NCI-H146 treated with DMSO at 0.1 percent for 48 hours (cell line): ENCODE results near the gene PCYOX1L.

ENCODE experiments used
- DNase-seq: peaks from one replicate; lab custom pipeline; 2025; ENCODE audit not compliant: unreplicated experiment; lab: John Stamatoyannopoulos, UW

PCYOX1L gene

GRCh38 chr5:149367249-149367971 lies 9.6 kb downstream of the PCYOX1L start:
- DNase-seq: peak; percentile 44

- no peak for DNase-seq
Observed at GRCh38 chr5:149367972-149368645, 10.3 kb downstream of the PCYOX1L start.

- no peak for DNase-seq
Observed at GRCh38 chr5:149370878-149371277, 13.0 kb downstream of the PCYOX1L start.

- DNase-seq: peak; percentile 34
Observed at GRCh38 chr5:149371296-149371962, 13.6 kb downstream of the PCYOX1L start.

- no peak for DNase-seq
Observed at GRCh38 chr5:149372076-149372795, 14.4 kb downstream of the PCYOX1L start.

- no peak for DNase-seq
Observed at GRCh38 chr5:149372932-149373331, 15.1 kb downstream of the PCYOX1L start.

DNA sequence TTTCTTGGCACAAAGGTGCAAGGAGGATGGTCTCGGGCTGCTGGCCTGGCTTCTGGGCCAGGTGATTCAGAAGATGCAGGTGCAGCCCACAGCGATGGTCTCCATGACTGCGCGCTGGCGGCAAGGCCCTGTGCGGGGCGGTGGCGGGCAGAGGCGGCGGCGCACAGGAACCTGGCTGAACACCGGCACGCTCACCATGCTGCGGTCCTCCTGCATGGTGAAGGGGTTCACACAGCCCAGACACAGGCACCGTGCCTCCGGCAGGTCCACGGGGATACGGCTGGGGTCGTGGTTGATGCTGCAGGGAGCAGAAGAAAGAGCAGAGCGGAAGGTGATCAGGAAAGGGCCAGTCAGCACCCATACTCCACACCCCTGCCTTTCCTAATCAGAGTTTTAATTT lies 16.5 kb downstream of the PCYOX1L start:
- no peak for DNase-seq

- no peak for DNase-seq
Observed at GRCh38 chr5:149374801-149375200, 17.0 kb downstream of the PCYOX1L start.

DNA sequence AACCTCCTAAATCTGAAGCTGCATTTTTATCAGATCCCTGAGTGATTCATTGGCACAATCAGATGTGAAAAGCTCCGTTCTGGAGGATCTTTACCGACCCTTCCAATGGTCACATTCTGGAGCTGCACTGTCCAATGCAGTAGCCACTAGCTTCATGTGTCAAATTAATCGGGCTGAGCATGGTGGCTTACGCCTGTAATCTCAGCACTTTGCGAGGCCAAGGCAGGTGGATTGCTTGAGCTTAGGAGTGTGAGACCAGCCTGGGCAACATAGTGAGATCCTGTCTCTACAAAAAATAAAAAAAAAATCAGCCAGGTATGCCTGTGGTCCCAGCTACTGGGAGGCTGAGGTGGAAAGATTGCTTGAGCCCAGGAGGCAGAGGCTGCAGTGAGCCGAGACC lies 17.6 kb downstream of the PCYOX1L start:
- DNase-seq: no peak

DNA sequence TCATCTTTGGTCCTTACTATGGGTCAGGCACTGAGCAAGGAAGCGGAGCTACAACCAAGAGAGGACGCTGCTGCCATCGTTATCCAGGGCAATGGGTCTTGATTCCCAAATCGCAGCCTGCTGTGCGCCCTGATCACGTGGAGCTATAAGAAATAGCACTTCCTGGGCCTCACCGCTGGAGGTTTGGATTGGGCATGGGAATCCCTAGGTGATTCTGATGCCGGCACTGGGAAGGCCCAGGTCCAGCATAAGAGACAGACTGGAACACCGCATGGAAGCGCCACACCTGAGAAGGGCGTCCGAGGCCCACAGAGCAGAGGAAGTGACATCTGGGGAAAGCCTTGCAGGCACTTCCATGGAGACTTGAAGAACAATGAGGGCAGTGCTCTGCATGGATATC lies 18.3 kb downstream of the PCYOX1L start:
- no peak for DNase-seq

DNA sequence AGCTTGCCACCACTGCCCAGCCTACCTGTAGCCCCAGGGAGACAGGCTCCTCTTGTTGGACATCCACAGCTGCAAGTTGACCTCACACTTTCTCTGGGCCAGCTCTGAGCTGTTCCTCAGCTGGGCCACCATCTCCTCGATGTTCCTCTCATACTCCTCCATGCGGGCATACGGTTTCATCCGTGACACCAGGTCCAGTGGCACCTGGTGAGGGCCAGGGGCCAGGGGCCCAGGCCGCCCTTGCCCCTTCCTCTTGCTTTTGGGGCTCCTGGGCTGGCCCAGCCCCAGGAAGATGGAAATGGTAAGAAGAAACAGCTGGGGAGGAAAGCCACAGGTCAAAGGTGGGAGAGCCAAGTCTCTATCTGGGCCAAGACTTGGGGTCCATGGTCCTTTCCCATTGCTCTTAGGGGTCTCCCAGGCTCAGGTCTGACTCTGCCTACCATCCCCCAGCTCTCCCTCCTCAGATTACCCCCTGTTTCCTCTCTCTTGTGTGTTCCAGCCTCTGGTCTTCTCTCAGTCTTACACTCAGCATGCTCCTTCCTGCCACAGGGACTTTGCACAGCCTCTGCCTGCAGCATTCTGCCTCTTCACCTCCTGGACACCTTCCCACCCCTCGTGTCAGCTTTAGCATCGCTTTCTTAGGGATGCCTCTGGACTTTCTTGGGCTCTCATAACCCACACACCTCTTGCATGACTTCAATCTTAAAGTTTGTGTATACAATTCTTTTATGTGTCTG lies 19.0 kb downstream of the PCYOX1L start:
- no peak for DNase-seq

DNA sequence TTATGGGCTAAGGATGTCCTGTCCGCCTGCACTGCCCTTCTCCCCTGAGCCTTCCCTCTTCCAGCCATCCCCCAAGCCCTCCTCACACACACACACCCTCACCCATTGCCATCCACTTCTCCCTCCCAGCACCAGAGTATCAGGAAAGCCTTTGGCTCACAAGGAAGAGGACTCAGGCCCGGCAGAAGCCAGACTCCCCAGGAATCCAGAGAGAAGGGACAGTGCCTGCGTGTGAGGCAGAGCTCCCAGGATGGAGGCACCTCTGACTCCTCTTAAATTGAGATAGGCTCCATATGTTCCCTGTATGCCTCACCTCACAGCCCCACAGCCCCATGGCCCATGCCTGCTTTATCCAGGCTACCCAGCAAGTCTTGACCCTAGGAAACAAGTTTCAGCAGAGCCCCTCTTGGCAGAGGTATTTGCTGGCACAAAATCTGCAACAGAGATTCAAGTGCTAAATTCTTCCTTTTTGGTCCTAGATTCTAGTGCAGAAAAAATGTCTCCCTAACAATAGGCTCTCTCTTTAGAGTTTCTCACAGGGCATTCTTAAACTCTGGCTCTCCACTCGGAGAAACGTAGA lies 20.5 kb downstream of the PCYOX1L start:
- no peak for DNase-seq

DNA sequence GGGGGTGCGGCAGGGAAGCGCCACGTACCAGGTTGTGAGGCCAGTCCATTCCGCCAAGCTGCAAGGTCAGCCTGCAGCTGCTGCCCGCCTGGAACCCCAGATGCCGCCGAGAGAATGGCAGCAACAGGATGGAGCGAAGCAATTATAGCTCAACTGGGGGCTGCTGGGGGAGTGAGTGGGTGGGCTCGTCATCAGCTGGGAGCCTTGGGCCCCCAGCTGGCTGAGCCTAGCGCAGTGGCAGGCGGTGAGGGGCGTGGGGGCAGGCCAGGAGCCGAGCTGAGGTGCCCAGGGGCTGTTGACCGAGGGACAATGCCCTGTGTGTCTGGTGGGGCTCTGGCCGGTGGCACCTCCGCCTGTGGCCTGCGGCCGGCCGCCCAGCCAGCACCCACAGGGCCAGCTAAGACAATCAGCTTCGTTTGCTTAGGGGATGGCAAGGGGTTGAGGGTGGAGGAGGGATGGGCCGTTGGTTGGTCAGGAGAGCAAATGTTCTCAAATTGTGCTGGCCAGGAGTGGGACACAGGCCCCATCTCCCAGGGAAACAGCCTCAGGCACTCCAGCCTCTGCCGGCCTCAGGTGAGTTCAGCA lies 21.4 kb downstream of the PCYOX1L start, which contains the start of gene IL17B:
Gene IL17B, minus strand, starts transcription at position 116 of the 585 bp plus-strand sequence. Its CDS starts 67 bp downstream, at position 49.
- no peak for DNase-seq

GRCh38 chr5:149379818-149380374 lies 22.1 kb downstream of the PCYOX1L start:
- no peak for DNase-seq

DNA sequence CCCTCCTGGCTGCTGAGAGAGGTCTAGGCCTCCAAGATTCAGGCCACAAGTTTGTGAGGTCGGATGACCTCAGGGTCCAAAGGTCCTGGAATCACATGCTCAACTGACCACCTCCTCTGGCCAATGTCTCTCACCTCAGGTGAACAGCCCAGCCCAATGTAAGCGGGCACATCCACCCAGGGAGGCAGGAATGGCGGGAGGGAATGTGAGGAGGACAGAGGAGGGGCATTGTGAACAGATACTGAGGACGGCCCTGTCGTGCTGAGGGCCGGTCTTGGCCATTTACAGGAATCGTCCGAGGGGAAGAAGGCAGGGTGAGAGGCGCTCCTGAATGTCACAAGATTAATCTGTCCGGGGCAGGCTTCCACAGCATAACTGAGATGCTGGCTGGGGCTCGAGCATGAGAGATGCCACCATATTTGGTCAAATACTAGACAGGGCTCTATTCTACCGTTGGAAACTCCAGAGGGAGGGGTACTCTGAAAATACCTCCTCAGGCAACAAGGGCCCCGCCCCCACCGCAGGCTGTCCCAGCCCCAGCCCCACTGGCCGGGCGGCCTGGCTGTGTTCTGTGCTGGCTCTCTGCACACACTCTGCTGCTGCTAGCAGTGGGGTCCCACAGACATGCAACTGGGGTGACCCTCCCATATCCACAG lies 22.7 kb downstream of the PCYOX1L start:
- no peak for DNase-seq

DNA sequence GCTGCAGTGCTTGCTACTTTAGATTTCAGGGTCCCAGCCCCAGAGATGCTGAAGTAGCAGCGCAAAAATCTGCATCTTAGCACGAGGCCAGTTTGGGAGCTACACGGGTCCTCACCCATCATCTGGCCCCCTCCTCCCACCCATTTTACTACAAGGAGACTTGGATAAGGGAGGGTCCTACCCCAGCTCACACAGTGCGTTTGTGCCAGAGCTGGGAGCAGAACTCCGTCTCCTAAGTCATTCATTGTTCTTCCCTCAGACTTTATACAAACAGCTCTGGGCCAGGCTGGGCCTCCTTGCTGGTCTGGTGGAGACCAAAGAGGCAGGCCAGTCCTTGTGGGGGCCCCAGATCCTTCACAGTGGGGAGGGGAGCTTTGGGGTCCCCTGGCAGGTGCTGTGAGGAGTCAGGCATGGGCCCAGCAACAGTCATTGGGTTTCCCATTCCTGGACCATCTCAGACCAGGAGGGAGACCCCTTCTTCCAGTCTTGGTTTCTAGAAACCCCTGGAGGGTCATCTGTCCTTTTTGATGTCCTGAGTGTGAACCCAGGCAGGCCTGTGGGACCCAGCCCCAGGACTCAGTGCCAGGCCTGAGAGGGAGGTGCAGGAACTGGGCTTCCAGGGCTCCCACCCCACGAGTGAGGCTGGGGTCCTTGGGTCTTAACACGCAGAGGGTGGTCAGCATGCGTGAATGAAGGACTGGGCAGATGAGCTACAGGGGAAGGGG lies 23.6 kb downstream of the PCYOX1L start:
- no peak for DNase-seq

- peak; percentile 7 for DNase-seq
Observed at GRCh38 chr5:149381986-149382338, 24.1 kb downstream of the PCYOX1L start.

- no peak for DNase-seq
Observed at GRCh38 chr5:149382517-149383220, 24.8 kb downstream of the PCYOX1L start.
